Stimulated activated naive CD8-positive, alpha-beta T cell treated with anti-CD3 and anti-CD28 coated beads, Interleukin-15, amount 100 ng/mL, for 72 hours (primary cell): ENCODE data around the gene CCDC86.

Experiments
- ATAC-seq: fragments of 150-1000 bp; cut with Tn5 transposase; 2 replicates; pipeline ENCODE4 v1.10.0; 2021; ENCODE audit warnings: mild to moderate bottlenecking, moderate library complexity
- DNase-seq, 2 donors: peaks; one replicate each; pipeline ENCODE4 v3.0.0; 2021 to 2022
- H3K27ac Mint-ChIP-seq, 2 donors: one replicate each; pipeline ENCODE4 v1.8.0; 2022; ENCODE audit warnings: mild to moderate bottlenecking in 2 of 2, mixed read lengths in 2 of 2, moderate library complexity in 2 of 2
- H3K27me3 Mint-ChIP-seq: one replicate; pipeline ENCODE4 v1.8.0; 2022; ENCODE audit warnings: mixed read lengths
- H3K4me1 Mint-ChIP-seq: one replicate; pipeline ENCODE4 v1.8.0; 2022; ENCODE audit warnings: mild to moderate bottlenecking, mixed read lengths
- H3K4me3 Mint-ChIP-seq, 2 donors: one replicate each; pipeline ENCODE4 v1.8.0; 2022; ENCODE audit warnings: mild to moderate bottlenecking in 2 of 2, mixed read lengths in 2 of 2, moderate library complexity in 1 of 2
- H3K9me3 Mint-ChIP-seq, 2 donors: one replicate each; pipeline ENCODE4 v1.8.0; 2022; ENCODE audit warnings: mixed read lengths in 2 of 2

The CCDC86 gene

GRCh38 chr11:60855726-60856633, 14.1 kb downstream of the CCDC86 start, which contains the start of gene PTGDR2:
Gene PTGDR2 (minus strand): TSS chr11:60855950. CDS start chr11:60853722, 2,228 bp downstream.
- peaks cover 44% of the 10 kb centered on the region for H3K4me1 Mint-ChIP-seq
- ATAC-seq (no peak), DNase-seq (no peak)
- no peaks in the 10 kb centered on the region for H3K9me3 Mint-ChIP-seq
- H3K27me3 Mint-ChIP-seq: no peaks in the 10 kb centered on the region
- H3K27ac Mint-ChIP-seq: no peak within 1 kb of the TSS
- no peak within 1 kb of the TSS for H3K4me3 Mint-ChIP-seq

- Mint-ChIP-seq H3K4me1 (peaks cover 44% of the 10 kb centered on the region), H3K4me3 (no peak overlapping the region), H3K27me3 (no peaks in the 10 kb centered on the region), H3K27ac (peak overlapping the region in 1 of 2 donors; percentile 71), H3K9me3 (no peaks in the 10 kb centered on the region)
- ATAC-seq: peak; percentile 34
- no peak for DNase-seq
These were observed 15.7 kb downstream of the CCDC86 start for GRCh38 chr11:60857378-60858232.

GRCh38 chr11:60858236-60858635, 16.3 kb downstream of the CCDC86 start:
- H3K4me3 Mint-ChIP-seq: no peak overlapping the region
- DNase-seq: no peak
- ATAC-seq: no peak
- H3K27ac Mint-ChIP-seq: peak overlapping the region in 1 of 2 donors; percentile 93
- no peaks in the 10 kb centered on the region for H3K27me3 Mint-ChIP-seq
- no peaks in the 10 kb centered on the region for H3K9me3 Mint-ChIP-seq
- peaks cover 44% of the 10 kb centered on the region for H3K4me1 Mint-ChIP-seq

DNA sequence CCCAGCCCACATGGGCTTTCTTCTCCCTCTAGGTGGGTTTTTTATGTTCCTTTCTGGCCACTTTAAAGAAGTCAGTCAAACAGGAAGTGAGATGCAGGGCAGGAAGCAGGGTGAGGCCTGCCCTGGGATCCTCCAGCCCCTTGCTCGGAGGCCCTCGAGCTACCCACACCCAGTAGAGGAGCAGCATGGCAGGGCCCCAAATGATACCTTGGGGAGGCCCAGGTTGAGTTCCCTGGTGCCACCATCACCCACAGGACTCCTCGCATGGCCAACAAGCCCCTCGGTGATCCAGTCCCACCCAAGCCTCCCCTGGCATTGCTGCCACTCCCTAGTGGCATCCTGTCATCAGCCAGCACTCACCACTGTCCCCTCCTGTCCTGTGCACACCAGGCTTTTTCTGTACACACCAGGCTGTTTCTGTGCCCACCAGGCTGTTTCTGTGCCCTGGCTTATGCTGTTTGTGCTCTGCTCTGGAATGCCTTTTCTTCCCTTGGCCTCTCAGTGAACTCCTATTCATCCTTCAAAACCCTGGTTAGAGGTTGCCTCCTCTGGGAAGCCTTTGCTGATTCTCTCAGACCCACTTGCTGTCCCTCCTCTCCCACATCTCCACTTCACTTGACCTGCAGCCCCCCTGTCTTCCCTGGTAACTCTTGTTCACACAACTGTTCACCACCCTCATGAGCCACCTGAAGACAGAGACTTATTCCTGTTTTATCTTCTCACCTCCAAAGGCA, 17.0 kb downstream of the CCDC86 start:
- no peak overlapping the region for H3K4me3 Mint-ChIP-seq
- DNase-seq: peak in 1 of 2 donors; percentile 29
- peak overlapping the region; percentile 88 to 93 for H3K27ac Mint-ChIP-seq
- ATAC-seq: peak; percentile 80
- no peaks in the 10 kb centered on the region for H3K27me3 Mint-ChIP-seq
- H3K9me3 Mint-ChIP-seq: no peaks in the 10 kb centered on the region
- peaks cover 44% of the 10 kb centered on the region for H3K4me1 Mint-ChIP-seq

- H3K27ac Mint-ChIP-seq: peak overlapping the region; percentile 73 to 87
- no peak overlapping the region for H3K4me3 Mint-ChIP-seq
- no peaks in the 10 kb centered on the region for H3K9me3 Mint-ChIP-seq
- DNase-seq: no peak
- ATAC-seq: no peak
- H3K27me3 Mint-ChIP-seq: no peaks in the 10 kb centered on the region
- H3K4me1 Mint-ChIP-seq: peaks cover 44% of the 10 kb centered on the region
These were observed 17.8 kb downstream of the CCDC86 start for GRCh38 chr11:60859616-60860250.

DNA sequence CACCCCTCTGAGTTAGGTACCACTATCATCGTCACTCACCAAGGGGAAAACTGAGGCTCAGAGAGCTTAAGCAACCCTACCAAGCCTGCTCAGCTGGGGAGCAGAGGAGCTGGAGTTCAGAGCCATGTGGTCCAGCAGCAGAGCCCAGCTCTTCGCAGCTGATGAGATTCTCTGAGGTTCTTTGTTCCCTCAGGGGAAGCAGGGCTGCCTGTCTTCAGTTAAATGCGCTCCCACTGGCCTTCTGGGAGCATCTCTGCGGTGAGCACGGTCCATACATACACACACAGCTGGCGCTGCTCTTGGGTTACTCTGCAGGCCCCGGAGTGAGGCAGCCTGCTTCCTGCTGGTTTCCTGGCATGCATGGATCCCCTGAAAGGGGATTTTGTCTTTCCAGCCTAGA, 19.0 kb downstream of the CCDC86 start:
- no peaks in the 10 kb centered on the region for H3K27me3 Mint-ChIP-seq
- no peak overlapping the region for H3K27ac Mint-ChIP-seq
- no peak overlapping the region for H3K4me3 Mint-ChIP-seq
- DNase-seq (no peak), ATAC-seq (no peak)
- H3K4me1 Mint-ChIP-seq: peaks cover 32% of the 10 kb centered on the region
- no peaks in the 10 kb centered on the region for H3K9me3 Mint-ChIP-seq

DNA sequence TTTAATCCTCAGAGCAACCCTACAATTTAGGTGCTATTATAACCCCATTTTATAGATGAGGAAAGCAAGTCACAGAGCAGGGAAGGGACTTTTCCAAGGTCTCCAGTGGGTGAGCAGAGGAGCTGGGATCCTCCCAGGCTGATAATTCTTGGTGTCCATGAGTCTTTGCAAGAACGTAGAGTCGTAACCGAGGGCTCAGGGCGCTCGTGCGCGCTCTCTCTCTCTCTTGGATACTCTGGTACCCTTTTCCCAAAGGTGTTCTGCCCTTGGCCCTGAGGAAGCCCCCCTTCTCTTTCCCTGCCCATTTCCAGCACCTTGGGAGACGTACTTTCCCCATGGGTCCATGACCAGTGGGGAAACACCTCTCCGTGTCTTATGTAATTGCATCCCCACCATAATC, 20.3 kb downstream of the CCDC86 start:
- peaks cover 24% of the 10 kb centered on the region for H3K4me1 Mint-ChIP-seq
- DNase-seq: no peak
- no peak overlapping the region for H3K4me3 Mint-ChIP-seq
- no peaks in the 10 kb centered on the region for H3K27me3 Mint-ChIP-seq
- no peaks in the 10 kb centered on the region for H3K9me3 Mint-ChIP-seq
- H3K27ac Mint-ChIP-seq: no peak overlapping the region
- no peak for ATAC-seq

GRCh38 chr11:60863550-60864521, 21.9 kb downstream of the CCDC86 start:
- no peak overlapping the region for H3K27ac Mint-ChIP-seq
- no peak overlapping the region for H3K4me3 Mint-ChIP-seq
- no peaks in the 10 kb centered on the region for H3K27me3 Mint-ChIP-seq
- no peak for ATAC-seq
- no peak for DNase-seq
- peaks cover 12% of the 10 kb centered on the region for H3K4me1 Mint-ChIP-seq
- H3K9me3 Mint-ChIP-seq: no peaks in the 10 kb centered on the region

DNA sequence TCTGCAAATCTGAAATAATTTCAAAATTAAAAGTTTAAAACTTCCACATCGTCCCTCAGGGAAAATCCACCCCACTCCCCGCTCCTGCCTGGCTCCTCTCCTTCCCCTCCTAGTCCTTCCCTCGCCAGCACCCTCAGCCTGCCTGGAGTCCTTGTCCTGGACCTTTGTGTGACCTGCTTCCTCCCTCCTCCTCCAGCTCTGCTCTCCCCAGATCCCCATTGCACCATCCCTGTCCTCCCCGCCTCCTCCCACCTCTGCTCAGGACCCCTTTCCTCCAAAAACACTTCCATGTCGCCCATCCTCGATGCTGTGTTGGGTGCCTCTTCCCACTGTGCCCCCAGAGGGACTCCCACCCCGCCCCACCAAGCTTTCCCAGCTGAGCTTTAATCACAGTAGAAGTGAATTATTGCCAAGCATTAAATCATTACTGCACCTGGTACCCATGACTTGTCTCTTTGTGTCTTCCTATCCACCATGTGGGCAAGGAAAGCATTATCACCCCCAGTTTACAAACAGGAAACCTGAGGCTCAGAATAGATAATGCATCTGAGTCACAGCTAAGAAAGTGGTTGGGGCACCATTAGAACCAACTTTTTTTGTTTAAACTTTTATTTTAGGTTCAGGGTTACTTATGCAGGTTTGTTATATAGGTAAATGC, 23.1 kb downstream of the CCDC86 start:
- DNase-seq: no peak
- Mint-ChIP-seq H3K4me1 (peaks cover 7% of the 10 kb centered on the region), H3K27ac (no peak overlapping the region), H3K4me3 (no peak overlapping the region), H3K27me3 (no peaks in the 10 kb centered on the region), H3K9me3 (no peaks in the 10 kb centered on the region)
- ATAC-seq: no peak

DNA sequence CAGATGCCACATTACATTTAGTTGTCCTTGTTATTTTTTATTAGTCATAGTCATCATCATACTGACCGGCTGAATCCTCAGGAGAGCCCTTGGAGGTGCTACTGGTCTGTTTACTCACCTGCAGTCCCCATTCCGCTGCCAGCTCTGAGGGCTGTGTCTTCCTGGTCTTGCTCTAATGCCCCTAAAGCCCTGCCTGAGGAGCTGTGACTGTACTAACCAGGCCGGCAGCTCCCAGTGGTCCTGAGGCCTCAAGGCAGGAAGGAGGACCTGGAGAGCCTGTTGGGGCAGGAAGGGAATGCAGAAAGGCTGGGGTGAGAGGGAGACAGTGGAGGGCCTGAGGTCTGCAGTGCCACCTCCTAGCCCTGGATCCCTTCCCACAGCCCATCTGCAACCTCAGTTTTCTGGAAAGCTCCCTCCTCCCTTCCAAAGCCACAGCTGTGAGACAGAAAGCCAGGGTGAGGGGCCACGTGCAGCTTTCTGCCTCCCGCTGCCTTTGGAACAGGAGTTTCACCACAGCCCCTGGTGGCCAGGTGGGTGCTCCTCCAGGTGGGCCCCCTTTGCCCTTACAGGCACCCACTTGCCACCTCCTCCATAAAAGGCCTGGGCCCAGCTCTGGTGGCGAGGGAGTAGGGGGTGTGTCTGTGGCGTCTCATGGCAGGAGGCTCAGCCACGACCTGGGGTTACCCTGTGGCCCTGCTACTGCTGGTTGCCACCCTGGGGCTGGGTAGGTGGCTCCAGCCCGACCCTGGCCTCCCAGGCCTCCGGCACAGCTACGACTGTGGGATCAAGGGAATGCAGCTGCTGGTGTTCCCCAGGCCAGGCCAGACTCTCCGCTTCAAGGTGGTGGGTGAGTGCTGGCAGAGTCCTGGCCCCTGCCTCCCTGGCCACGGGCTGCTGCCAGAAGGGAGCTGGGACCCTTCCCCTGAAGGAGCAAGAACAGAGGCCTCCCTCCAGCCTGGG, 25.3 kb downstream of the CCDC86 start, which contains the start of gene ZP1:
ZP1 (plus strand) TSS at position 632 of the 960 bp plus-strand sequence; CDS start at position 652, 20 bp downstream.
- Mint-ChIP-seq H3K4me3 (no peak within 1 kb of the TSS), H3K27me3 (no peaks in the 10 kb centered on the region), H3K9me3 (no peaks in the 10 kb centered on the region), H3K27ac (no peak within 1 kb of the TSS), H3K4me1 (peaks cover 29% of the 10 kb centered on the region)
- ATAC-seq: peak; percentile 18
- DNase-seq: no peak

GRCh38 chr11:60867871-60868681, 26.2 kb downstream of the CCDC86 start:
- no peak overlapping the region for H3K27ac Mint-ChIP-seq
- H3K9me3 Mint-ChIP-seq: no peaks in the 10 kb centered on the region
- no peak for ATAC-seq
- H3K4me3 Mint-ChIP-seq: no peak overlapping the region
- H3K4me1 Mint-ChIP-seq: peaks cover 37% of the 10 kb centered on the region
- DNase-seq: no peak
- no peaks in the 10 kb centered on the region for H3K27me3 Mint-ChIP-seq
